HEK293T (cell line): ENCODE measurements around the gene ARID2.

ENCODE experiments used
- ARNT ChIP-seq: fragments of 450-650 bp; IDR thresholded peaks from 2 replicates; pipeline ENCODE4 v1.6.1; 2017; ENCODE audit warnings: mild to moderate bottlenecking
- BHLHE40 ChIP-seq: fragments of 450-650 bp; IDR thresholded peaks from 2 replicates; pipeline ENCODE4 v1.6.1; 2016; ENCODE audit warnings: mild to moderate bottlenecking, moderate library complexity, borderline replicate concordance
- CTBP1 ChIP-seq: fragments of 450-650 bp; IDR thresholded peaks from 2 replicates; pipeline ENCODE4 v1.6.1; 2016; ENCODE audit warnings: borderline replicate concordance
- FOXK2 ChIP-seq: fragments of 450-650 bp; IDR thresholded peaks from 2 replicates; pipeline ENCODE4 v1.6.1; 2016; ENCODE audit warnings: mild to moderate bottlenecking
- HDGF ChIP-seq: fragments of 450-650 bp; IDR thresholded peaks from 2 replicates; pipeline ENCODE4 v1.6.1; 2017; ENCODE audit warnings: antibody characterized with exemption, borderline replicate concordance
- NFRKB ChIP-seq: fragments of 450-650 bp; IDR thresholded peaks from 2 replicates; pipeline ENCODE4 v1.6.1; 2016; ENCODE audit warnings: mild to moderate bottlenecking, moderate library complexity
- SP1 ChIP-seq: fragments of 450-650 bp; IDR thresholded peaks from 2 replicates; pipeline ENCODE4 v1.6.1; 2017
- ZNF384 ChIP-seq: fragments of 450-650 bp; IDR thresholded peaks from 2 replicates; pipeline ENCODE4 v1.6.1; 2016
- TF ChIP-seq, protein P1 (sequence below): fragments of 450-650 bp; IDR thresholded peaks from 2 replicates; pipeline ENCODE4 v1.6.1; 2016

DNA sequence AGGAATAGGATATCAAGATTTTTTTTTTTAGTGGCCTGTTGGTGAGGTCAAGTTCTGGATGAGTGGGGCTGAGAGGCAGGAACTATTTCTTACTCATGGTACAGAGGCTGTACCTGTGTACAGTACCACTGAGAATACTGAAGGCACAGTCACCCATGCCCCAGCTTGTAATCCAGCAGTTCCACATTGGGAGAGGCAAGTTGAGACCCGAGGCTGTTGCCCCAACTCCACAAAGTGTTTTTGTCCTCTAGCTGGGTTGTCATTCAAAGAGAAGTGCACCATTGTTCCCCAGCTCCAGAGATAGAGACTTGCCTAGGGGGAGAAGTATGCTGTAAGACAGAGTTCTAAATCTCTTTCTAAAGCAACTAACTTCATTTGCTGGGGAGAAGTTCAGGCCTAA, 38.7 kb downstream of the ARID2 start:
- TF ChIP-seq BHLHE40: no peak
- TF ChIP-seq, protein P1, sequence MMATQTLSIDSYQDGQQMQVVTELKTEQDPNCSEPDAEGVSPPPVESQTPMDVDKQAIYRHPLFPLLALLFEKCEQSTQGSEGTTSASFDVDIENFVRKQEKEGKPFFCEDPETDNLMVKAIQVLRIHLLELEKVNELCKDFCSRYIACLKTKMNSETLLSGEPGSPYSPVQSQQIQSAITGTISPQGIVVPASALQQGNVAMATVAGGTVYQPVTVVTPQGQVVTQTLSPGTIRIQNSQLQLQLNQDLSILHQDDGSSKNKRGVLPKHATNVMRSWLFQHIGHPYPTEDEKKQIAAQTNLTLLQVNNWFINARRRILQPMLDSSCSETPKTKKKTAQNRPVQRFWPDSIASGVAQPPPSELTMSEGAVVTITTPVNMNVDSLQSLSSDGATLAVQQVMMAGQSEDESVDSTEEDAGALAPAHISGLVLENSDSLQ: no peak
- no peak for TF ChIP-seq ZNF384
- TF ChIP-seq NFRKB: no peak
- TF ChIP-seq SP1: no peak
- TF ChIP-seq FOXK2: no peak
- TF ChIP-seq HDGF: no peak
- no peak for TF ChIP-seq ARNT
- TF ChIP-seq CTBP1: no peak
